Spleen (tissue), 11 donors: ENCODE measurements around the gene E4F1. TPM values are rescaled to one million over a fixed set of nuclear protein-coding genes. Genes with fewer than 3 reads are reported as not detected.

ENCODE experiments used
- DNase-seq: peaks from one replicate; pipeline ENCODE4 v3.0.0-alpha.2; 2020
- H3K27ac ChIP-seq, 8 donors: fragments of 200-600 bp; sonication (generic) in 7 of 8; 1 replicate in 4 of 8; 2 replicates in 4 of 8; pipeline versions ENCODE4 v1.5.0 to v1.8.0; 2016 to 2021; ENCODE audit warnings: inconsistent platforms in 4 of 8, mild to moderate bottlenecking in 4 of 8, moderate library complexity in 1 of 8
- H3K27me3 ChIP-seq, 7 donors: fragments of 200-600 bp; sonication (generic) in 6 of 7; replicated peaks in 1 of 7; 1 replicate in 4 of 7; 2 replicates in 3 of 7; pipeline versions ENCODE4 v1.5.0 to v1.8.0; 2016 to 2021; ENCODE audit warnings: inconsistent platforms in 3 of 7, mild to moderate bottlenecking in 1 of 7
- H3K36me3 ChIP-seq, 6 donors: fragments of 200-600 bp; sonication (generic) in 5 of 6; 1 replicate in 4 of 6; 2 replicates in 2 of 6; pipeline versions ENCODE4 v1.5.0 to v1.8.0; 2016 to 2021; ENCODE audit warnings: inconsistent platforms in 2 of 6
- H3K4me1 ChIP-seq, 6 donors: fragments of 200-600 bp; sonication (generic) in 5 of 6; 1 replicate in 3 of 6; 2 replicates in 3 of 6; pipeline versions ENCODE4 v1.5.0 to v1.8.0; 2016 to 2021; ENCODE audit warnings: inconsistent platforms in 3 of 6
- H3K4me3 ChIP-seq, 8 donors: fragments of 200-600 bp; sonication (generic) in 7 of 8; 1 replicate in 4 of 8; 2 replicates in 4 of 8; pipeline versions ENCODE4 v1.5.0 to v1.8.0; 2016 to 2021; ENCODE audit warnings: inconsistent platforms in 4 of 8, mild to moderate bottlenecking in 4 of 8, moderate library complexity in 2 of 8
- H3K9me3 ChIP-seq, 8 donors: fragments of 200-600 bp; sonication (generic) in 7 of 8; 1 replicate in 4 of 8; 2 replicates in 4 of 8; pipeline versions ENCODE4 v1.5.0 to v1.8.0; 2016 to 2021; ENCODE audit warnings: inconsistent platforms in 4 of 8
- POLR2A ChIP-seq, 3 donors: fragments of 450-650 bp; IDR thresholded peaks; one replicate each; pipeline ENCODE4 v1.5.1; 2017; ENCODE audit warnings: antibody characterized with exemption in 3 of 3, mild to moderate bottlenecking in 1 of 3
- POLR2AphosphoS5 ChIP-seq, 3 donors: sonication (generic); formaldehyde crosslinking; IDR thresholded peaks; one replicate each; pipeline ENCODE4 v1.5.1; 2017; ENCODE audit warnings: antibody characterized with exemption in 3 of 3
- WGBS, 5 donors: extraction: QIAGEN DNeasy Blood & Tissue Kit in 3 of 5; methylation state at CpG; one replicate each; pipeline versions ENCODE4 v1.1.5 to v1.1.7; 2013 to 2018; 5-methylcytosine and 5-hydroxymethylcytosine counted together
- intact Hi-C: fragments of 100-400 bp; cut with DNase I; formaldehyde crosslinking; loops from one replicate; pipeline ENCODE4 v1.15.0; 2023; ENCODE audit warnings: low total_unique reads
- microRNA-seq, 3 donors: library from miRNA; unstranded; fragments of <30 nt; microRNA quantifications; one replicate each; pipeline versions ENCODE4 to v1.1.0, GENCODE V29; 2019 to 2020
- polyA plus RNA-seq, 3 donors: library from polyadenylated mRNA; stranded (reverse); fragments of 200-250 nt; gene quantifications; one replicate each; pipeline ENCODE4 v1.2.1, GENCODE V29; 2013
- small RNA-seq, 4 donors: library from RNA; depleted of rRNA; stranded (forward); fragments of <200 nt; gene quantifications; one replicate each; pipeline ENCODE3, GENCODE V24; 2016
- total RNA-seq, 7 donors: library from RNA; depleted of rRNA in 3 of 7; stranded (reverse); fragments of >200 nt in 3 of 7; fragmentation: NEBNext Ultra II Directional in 4 of 7; extraction: Animal tissue kit (Norgen Biotek cat#: 25700) in 4 of 7; gene quantifications; one replicate each; pipeline versions ENCODE4 v1.1.0 to v1.2.1, GENCODE V29; 2016 to 2021
- TF ChIP-seq, protein P1 (sequence below), 11 experiments: fragments of 200-600 bp in 7 of 11; fragments of 450-650 bp in 4 of 11; sonication (generic) in 4 of 11; IDR thresholded peaks in 8 of 11; conservative IDR thresholded peaks in 3 of 11; 1 replicate in 7 of 11; 2 replicates in 4 of 11; pipeline versions ENCODE4 v1.4.0 to v1.8.0; 2016 to 2021; ENCODE audit warnings: antibody characterized with exemption in 11 of 11, inconsistent platforms in 4 of 11, mild to moderate bottlenecking in 1 of 11
- donor health status: healthy with polysubstance abuse.
- donor health status: DM: no; HTN: no; CAD: no; lungs with moderate emphysema.
- donor health status: DM: no; HTN: no; CAD: no.
- donor health status: Bipolar disorder and iron deficiency.
- donor health status: healthy.
- donor health status: DM: no; HTN: no; CAD: no.
- donor health status: DM: yes; HTN: yes; CAD: no.

Gene E4F1
- total and polyA plus RNA-seq, 10 donors, result 20.8 to 41.4 (median 29.1) TPM

DNA sequence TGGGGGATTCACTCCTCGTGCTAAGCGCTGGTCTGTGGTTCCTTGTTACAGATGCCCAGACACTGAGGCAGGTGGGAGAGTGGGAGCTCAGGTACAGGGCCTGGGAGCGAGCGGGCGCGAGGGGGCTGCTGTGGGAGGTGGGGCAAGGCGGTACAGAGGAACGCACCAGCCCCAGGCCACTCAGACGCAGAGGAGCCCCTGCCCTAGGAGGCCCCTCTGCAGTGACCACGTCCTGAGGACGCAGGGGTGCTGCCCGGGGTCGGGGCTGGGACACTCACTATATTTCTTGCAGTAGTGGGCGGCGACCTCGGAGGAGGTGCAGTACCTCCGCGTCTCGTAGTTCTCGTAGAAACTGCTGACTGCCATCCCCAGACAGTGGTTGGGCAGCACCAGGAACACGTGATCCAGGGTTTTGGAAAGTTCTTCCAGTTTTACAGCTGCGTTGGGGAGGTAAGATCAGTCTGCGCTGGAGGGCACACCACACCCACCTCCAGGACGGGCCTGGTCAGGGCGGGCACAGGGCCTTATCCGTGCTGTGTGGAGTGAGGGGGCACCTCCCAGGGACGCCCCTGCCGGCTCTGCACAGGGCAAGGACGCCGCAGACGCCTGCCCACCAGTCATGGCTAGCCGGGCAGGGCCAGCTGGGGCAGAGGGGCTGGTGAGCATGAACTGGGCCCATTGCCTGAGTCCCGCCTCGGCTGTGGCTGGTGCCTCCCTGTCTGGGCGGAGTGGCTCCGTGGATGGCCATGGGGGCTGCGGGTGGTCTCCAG is 60.8 kb downstream of the E4F1 start:
- no peaks in the 10 kb centered on the region for H3K27me3 ChIP-seq
- intact Hi-C loops, result no loop called here
- H3K27ac ChIP-seq, result no peak overlapping the region
- peaks cover 0 to 69% (median 9%) of the 10 kb centered on the region in 6 donors for H3K36me3 ChIP-seq
- TF ChIP-seq POLR2A (IDR thresholded peaks at IDR 0.05), result no peak
- TF ChIP-seq, protein P1, sequence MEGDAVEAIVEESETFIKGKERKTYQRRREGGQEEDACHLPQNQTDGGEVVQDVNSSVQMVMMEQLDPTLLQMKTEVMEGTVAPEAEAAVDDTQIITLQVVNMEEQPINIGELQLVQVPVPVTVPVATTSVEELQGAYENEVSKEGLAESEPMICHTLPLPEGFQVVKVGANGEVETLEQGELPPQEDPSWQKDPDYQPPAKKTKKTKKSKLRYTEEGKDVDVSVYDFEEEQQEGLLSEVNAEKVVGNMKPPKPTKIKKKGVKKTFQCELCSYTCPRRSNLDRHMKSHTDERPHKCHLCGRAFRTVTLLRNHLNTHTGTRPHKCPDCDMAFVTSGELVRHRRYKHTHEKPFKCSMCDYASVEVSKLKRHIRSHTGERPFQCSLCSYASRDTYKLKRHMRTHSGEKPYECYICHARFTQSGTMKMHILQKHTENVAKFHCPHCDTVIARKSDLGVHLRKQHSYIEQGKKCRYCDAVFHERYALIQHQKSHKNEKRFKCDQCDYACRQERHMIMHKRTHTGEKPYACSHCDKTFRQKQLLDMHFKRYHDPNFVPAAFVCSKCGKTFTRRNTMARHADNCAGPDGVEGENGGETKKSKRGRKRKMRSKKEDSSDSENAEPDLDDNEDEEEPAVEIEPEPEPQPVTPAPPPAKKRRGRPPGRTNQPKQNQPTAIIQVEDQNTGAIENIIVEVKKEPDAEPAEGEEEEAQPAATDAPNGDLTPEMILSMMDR (IDR thresholded peaks at IDR 0.05 in 8 of 11, conservative IDR thresholded peaks at IDR 0.05 in 3 of 11), result no peak
- no peak for TF ChIP-seq POLR2AphosphoS5 (IDR thresholded peaks at IDR 0.05)
- no peaks in the 10 kb centered on the region for H3K9me3 ChIP-seq
- H3K4me3 ChIP-seq, result no peak overlapping the region
- WGBS, 5 donors, result 86 to 94% (median 90%) methylated on average over 29 to 37 of the region's 37 CpGs
- H3K4me1 ChIP-seq, result no peaks in the 10 kb centered on the region
- DNase-seq, result peak; percentile 64

- Histone ChIP-seq H3K4me3 (no peak overlapping the region), H3K27ac (no peak overlapping the region), H3K27me3 (no peaks in the 10 kb centered on the region), H3K4me1 (no peaks in the 10 kb centered on the region), H3K36me3 (peaks cover 0 to 76% (median 9%) of the 10 kb centered on the region in 6 donors), H3K9me3 (no peaks in the 10 kb centered on the region)
- TF ChIP-seq POLR2A (IDR thresholded peaks at IDR 0.05), result no peak
- peak in 1 of 3 donors; percentile 16 for TF ChIP-seq POLR2AphosphoS5 (IDR thresholded peaks at IDR 0.05)
- DNase-seq, result peak; percentile 59
- intact Hi-C loops, result no loop called here
- 86 to 95% (median 89%) methylated on average over 23 to 35 of the region's 35 CpGs for WGBS, 5 donors
These were observed 61.6 kb downstream of the E4F1 start for GRCh38 chr16:2284797-2285576.

Small RNA genes lying within 50 kb of the gene (microRNA-seq; reads per million reads assigned to microRNA genes)
- 0 reads per million in 3 donors for gene MIR3677
- 0 reads per million in 3 donors for gene MIR4717

Small RNA genes lying within 50 kb of the gene (small RNA-seq; reads per million reads assigned to genes)
- gene MIR3677 (0 reads per million in 4 donors), gene MIR4717 (0 reads per million in 4 donors)

Other genes starting within 250 kb of the E4F1 start
- gene NOXO1, start 242.1 kb upstream of the E4F1 start, total RNA-seq, result 1 to 10 TPM in 1 of 7 donors, under 1 TPM in 2, not detected in 4; 0.30 to 1.4 (median 0.49) TPM
- gene NOXO1, start 242.1 kb upstream of the E4F1 start, polyA plus RNA-seq, result 1 to 10 TPM in 1 of 3 donors, under 1 TPM in 2; 0.68 to 1.3 (median 0.96) TPM
- gene GFER, start 239.4 kb upstream of the E4F1 start, total RNA-seq, result 10 to 100 TPM in 6 of 7 donors, 1 to 10 TPM in 1; 9.6 to 23.3 (median 20.5) TPM
- 10 to 100 TPM; 28.5 to 36.0 (median 34.9) TPM for gene GFER, start 239.4 kb upstream of the E4F1 start, polyA plus RNA-seq
- 10 to 100 TPM in 1 of 7 donors, 1 to 10 TPM in 5, under 1 TPM in 1; 0.85 to 11.4 (median 2.6) TPM for gene SYNGR3, start 233.6 kb upstream of the E4F1 start, total RNA-seq
- 1 to 10 TPM; 1.8 to 3.0 (median 3.0) TPM for gene SYNGR3, start 233.6 kb upstream of the E4F1 start, polyA plus RNA-seq
- 10 to 100 TPM; 34.6 to 56.2 (median 47.2) TPM for gene ZNF598, start 213.8 kb upstream of the E4F1 start, total RNA-seq
- 10 to 100 TPM; 21.8 to 45.5 (median 29.0) TPM for gene ZNF598, start 213.8 kb upstream of the E4F1 start, polyA plus RNA-seq
- 1 to 10 TPM in 1 of 7 donors, under 1 TPM in 3, not detected in 3; 0.51 to 1.9 (median 0.89) TPM for gene NPW, start 203.8 kb upstream of the E4F1 start, total RNA-seq
- gene NPW, start 203.8 kb upstream of the E4F1 start, polyA plus RNA-seq, result 1 to 10 TPM in 2 of 3 donors, under 1 TPM in 1; 0.30 to 2.5 (median 2.3) TPM
- gene NHERF2, start 196.7 kb upstream of the E4F1 start, total RNA-seq, result 100 to 1,000 TPM in 4 of 7 donors, 10 to 100 TPM in 3; 62.4 to 179 (median 126) TPM
- 100 to 1,000 TPM in 1 of 3 donors, 10 to 100 TPM in 2; 64.6 to 218 (median 71.2) TPM for gene NHERF2, start 196.7 kb upstream of the E4F1 start, polyA plus RNA-seq
- gene NTHL1, start 175.8 kb upstream of the E4F1 start, total RNA-seq, result 10 to 100 TPM in 6 of 7 donors, 1 to 10 TPM in 1; 9.6 to 29.6 (median 20.0) TPM
- 10 to 100 TPM; 31.3 to 52.1 (median 37.0) TPM for gene NTHL1, start 175.8 kb upstream of the E4F1 start, polyA plus RNA-seq
- gene TSC2, start 175.6 kb upstream of the E4F1 start, total RNA-seq, result 100 to 1,000 TPM in 4 of 7 donors, 10 to 100 TPM in 3; 63.8 to 185 (median 103) TPM
- 10 to 100 TPM; 20.7 to 82.0 (median 53.3) TPM for gene TSC2, start 175.6 kb upstream of the E4F1 start, polyA plus RNA-seq
- gene PKD1, start 87.7 kb upstream of the E4F1 start, total RNA-seq, result 100 to 1,000 TPM in 2 of 7 donors, 10 to 100 TPM in 5; 64.0 to 124 (median 95.3) TPM
- 10 to 100 TPM; 14.0 to 60.9 (median 18.5) TPM for gene PKD1, start 87.7 kb upstream of the E4F1 start, polyA plus RNA-seq
- gene RAB26, start 75.0 kb upstream of the E4F1 start, total RNA-seq, result 1 to 10 TPM in 4 of 7 donors, under 1 TPM in 2, not detected in 1; 0.26 to 7.9 (median 1.2) TPM
- gene RAB26, start 75.0 kb upstream of the E4F1 start, polyA plus RNA-seq, result 1 to 10 TPM in 2 of 3 donors, under 1 TPM in 1; 0.91 to 1.5 (median 1.4) TPM
- 10 to 100 TPM; 41.5 to 63.9 (median 50.9) TPM for gene TRAF7, start 67.8 kb upstream of the E4F1 start, total RNA-seq
- 10 to 100 TPM; 22.0 to 37.6 (median 23.3) TPM for gene TRAF7, start 67.8 kb upstream of the E4F1 start, polyA plus RNA-seq
- gene CASKIN1, start 27.0 kb upstream of the E4F1 start, total RNA-seq, result not detected
- under 1 TPM; 0.24 to 0.32 (median 0.30) TPM for gene CASKIN1, start 27.0 kb upstream of the E4F1 start, polyA plus RNA-seq
- gene MLST8, start 18.1 kb upstream of the E4F1 start, total RNA-seq, result 10 to 100 TPM; 25.0 to 50.0 (median 30.4) TPM
- 10 to 100 TPM; 40.6 to 61.7 (median 51.3) TPM for gene MLST8, start 18.1 kb upstream of the E4F1 start, polyA plus RNA-seq
- gene BRICD5, start 12.7 kb upstream of the E4F1 start, total RNA-seq, result 10 to 100 TPM in 2 of 7 donors, 1 to 10 TPM in 5; 3.5 to 12.8 (median 8.6) TPM
- 10 to 100 TPM; 18.2 to 40.2 (median 18.9) TPM for gene BRICD5, start 12.7 kb upstream of the E4F1 start, polyA plus RNA-seq
- 10 to 100 TPM in 6 of 7 donors, 1 to 10 TPM in 1; 9.4 to 20.2 (median 14.1) TPM for gene PGP, start 8.8 kb upstream of the E4F1 start, total RNA-seq
- gene PGP, start 8.8 kb upstream of the E4F1 start, polyA plus RNA-seq, result 10 to 100 TPM in 2 of 3 donors, 1 to 10 TPM in 1; 9.3 to 16.6 (median 12.4) TPM
- 1 to 10 TPM in 4 of 7 donors, under 1 TPM in 3; 0.72 to 1.7 (median 1.3) TPM for gene DNASE1L2, start 12.9 kb downstream of the E4F1 start, total RNA-seq
- gene DNASE1L2, start 12.9 kb downstream of the E4F1 start, polyA plus RNA-seq, result 1 to 10 TPM in 2 of 3 donors, under 1 TPM in 1; 0.59 to 2.2 (median 1.2) TPM
- 10 to 100 TPM; 20.6 to 35.2 (median 29.0) TPM for gene ECI1, start 28.0 kb downstream of the E4F1 start, total RNA-seq
- gene ECI1, start 28.0 kb downstream of the E4F1 start, polyA plus RNA-seq, result 10 to 100 TPM; 42.0 to 54.8 (median 51.6) TPM
- 100 to 1,000 TPM; 119 to 153 (median 132) TPM for gene RNPS1, start 44.5 kb downstream of the E4F1 start, total RNA-seq
- 100 to 1,000 TPM; 123 to 180 (median 125) TPM for gene RNPS1, start 44.5 kb downstream of the E4F1 start, polyA plus RNA-seq
- 10 to 100 TPM in 1 of 7 donors, 1 to 10 TPM in 6; 6.5 to 12.6 (median 7.3) TPM for gene ABCA3, start 117.1 kb downstream of the E4F1 start, total RNA-seq
- 1 to 10 TPM; 2.5 to 5.5 (median 2.5) TPM for gene ABCA3, start 117.1 kb downstream of the E4F1 start, polyA plus RNA-seq
- gene CCNF, start 205.9 kb downstream of the E4F1 start, total RNA-seq, result 10 to 100 TPM in 1 of 7 donors, 1 to 10 TPM in 6; 4.2 to 11.1 (median 7.3) TPM
- 1 to 10 TPM; 1.5 to 2.7 (median 2.6) TPM for gene CCNF, start 205.9 kb downstream of the E4F1 start, polyA plus RNA-seq
- 1 to 10 TPM in 5 of 7 donors, under 1 TPM in 2; 0.73 to 2.7 (median 1.4) TPM for gene TEDC2, start 236.5 kb downstream of the E4F1 start, total RNA-seq
- 1 to 10 TPM; 1.8 to 2.7 (median 2.5) TPM for gene TEDC2, start 236.5 kb downstream of the E4F1 start, polyA plus RNA-seq
- gene NTN3, start 247.7 kb downstream of the E4F1 start, total RNA-seq, result under 1 TPM in 3 of 7 donors, not detected in 4; 0.13 to 0.28 (median 0.23) TPM
- under 1 TPM in 2 of 3 donors, not detected in 1; 0.03 to 0.06 TPM for gene NTN3, start 247.7 kb downstream of the E4F1 start, polyA plus RNA-seq